Sigmoid colon (tissue), 7 donors: ENCODE measurements around the gene FHIP1B. TPM values are rescaled to one million over a fixed set of nuclear protein-coding genes. Genes with fewer than 3 reads are reported as not detected.

ENCODE experiments used
- DNase-seq: peaks from one replicate; pipeline ENCODE4 v3.0.0-alpha.2; 2019
- H3K27ac ChIP-seq, 4 donors: fragments of 200-600 bp; sonication (generic); one replicate each; pipeline ENCODE4 v1.5.1; 2016 to 2019; ENCODE audit warnings: mild to moderate bottlenecking in 1 of 4
- H3K27me3 ChIP-seq, 3 donors: fragments of 200-600 bp; sonication (generic); one replicate each; pipeline ENCODE4 v1.5.1; 2019; ENCODE audit warnings: mild to moderate bottlenecking in 1 of 3
- H3K36me3 ChIP-seq, 4 donors: fragments of 200-600 bp; sonication (generic); one replicate each; pipeline ENCODE4 v1.5.1; 2016 to 2019
- H3K4me1 ChIP-seq, 4 donors: fragments of 200-600 bp; sonication (generic); one replicate each; pipeline ENCODE4 v1.5.1; 2017 to 2019
- H3K4me3 ChIP-seq, 4 donors: fragments of 200-600 bp; sonication (generic); one replicate each; pipeline ENCODE4 v1.5.1; 2017 to 2019; ENCODE audit warnings: mild to moderate bottlenecking in 2 of 4, moderate library complexity in 1 of 4
- H3K9me3 ChIP-seq, 4 donors: fragments of 200-600 bp in 3 of 4; sonication (generic) in 3 of 4; one replicate each; pipeline versions ENCODE4 v1.5.1 to v1.6.1; 2013 to 2019
- EP300 ChIP-seq, 4 donors: sonication (generic); formaldehyde crosslinking; IDR thresholded peaks; one replicate each; pipeline ENCODE4 v1.6.1; 2017; ENCODE audit warnings: antibody characterized with exemption in 4 of 4
- POLR2A ChIP-seq, 2 donors: fragments of 450-650 bp; IDR thresholded peaks; one replicate each; pipeline ENCODE4 v1.6.1; 2016; ENCODE audit warnings: antibody characterized with exemption in 2 of 2, mild to moderate bottlenecking in 2 of 2, moderate library complexity in 2 of 2
- POLR2AphosphoS5 ChIP-seq, 4 donors: sonication (generic); formaldehyde crosslinking; IDR thresholded peaks; one replicate each; pipeline ENCODE4 v1.6.1; 2017; ENCODE audit warnings: antibody characterized with exemption in 4 of 4
- WGBS, 2 donors: extraction: QIAGEN DNeasy Blood & Tissue Kit; methylation state at CpG; one replicate each; pipeline ENCODE4 v1.1.7; 2013; 5-methylcytosine and 5-hydroxymethylcytosine counted together
- intact Hi-C: fragments of 100-400 bp; cut with DNase I; formaldehyde crosslinking; loops from one replicate; pipeline ENCODE4 v1.15.1; 2023
- polyA plus RNA-seq, 3 donors: library from polyadenylated mRNA; stranded (reverse); fragments of 200-250 nt; gene quantifications; one replicate each; pipeline ENCODE4 v1.2.3, GENCODE V29; 2013
- total RNA-seq, 4 donors: library from RNA; depleted of rRNA; stranded (reverse); fragments of >200 nt; gene quantifications; one replicate each; pipeline ENCODE4 v1.1.0, GENCODE V29; 2016
- TF ChIP-seq, protein P1 (sequence below), 4 experiments: fragments of 450-650 bp in 3 of 4; fragments of 200-600 bp in 1 of 4; IDR thresholded peaks; one replicate each; pipeline ENCODE4 v1.5.1; 2016 to 2019; ENCODE audit warnings: antibody characterized with exemption in 4 of 4, mild to moderate bottlenecking in 3 of 4, moderate library complexity in 2 of 4
- donor health status: healthy with polysubstance abuse.
- donor health status: Bipolar disorder and iron deficiency.
- donor health status: healthy.

FHIP1B gene
- total and polyA plus RNA-seq, 7 donors: 21.6 to 89.0 (median 49.2) TPM

DNA sequence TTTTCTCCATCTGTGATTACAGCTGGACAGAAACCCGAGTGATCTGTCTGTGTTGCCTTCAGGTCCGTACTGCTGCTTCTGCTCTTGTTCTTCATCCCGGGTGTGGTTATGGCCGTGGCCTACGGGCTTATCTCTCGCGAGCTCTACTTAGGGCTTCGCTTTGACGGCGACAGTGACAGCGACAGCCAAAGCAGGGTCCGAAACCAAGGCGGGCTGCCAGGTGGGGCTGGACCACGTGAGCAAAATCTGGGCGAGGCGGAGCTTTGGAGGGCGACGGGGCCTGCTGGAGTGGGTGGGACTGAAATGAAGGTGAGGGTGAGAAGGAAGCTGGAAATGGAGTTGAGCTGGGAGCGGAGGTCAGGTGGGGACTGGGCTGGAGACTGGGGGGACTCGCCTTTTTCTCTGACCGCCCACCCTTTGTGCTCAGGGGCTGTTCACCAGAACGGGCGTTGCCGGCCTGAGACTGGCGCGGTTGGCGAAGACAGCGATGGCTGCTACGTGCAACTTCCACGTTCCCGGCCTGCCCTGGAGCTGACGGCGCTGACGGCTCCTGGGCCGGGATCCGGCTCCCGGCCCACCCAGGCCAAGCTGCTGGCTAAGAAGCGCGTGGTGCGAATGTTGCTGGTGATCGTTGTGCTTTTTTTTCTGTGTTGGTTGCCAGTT, 36.3 kb upstream of the FHIP1B start:
- peak; percentile 57 for DNase-seq
- Histone ChIP-seq H3K36me3 (no peaks in the 10 kb centered on the region), H3K4me1 (peaks cover 0 to 6% (median 1%) of the 10 kb centered on the region in 4 donors), H3K4me3 (no peak overlapping the region), H3K27ac (no peak overlapping the region), H3K9me3 (no peaks in the 10 kb centered on the region), H3K27me3 (no peaks in the 10 kb centered on the region)
- intact Hi-C loops: no loop called here
- WGBS, 2 donors: 91 to 92% methylated on average over 41 of the region's 41 CpGs
- TF ChIP-seq POLR2A (IDR thresholded peaks at IDR 0.05) (no peak), EP300 (IDR thresholded peaks at IDR 0.05) (no peak), POLR2AphosphoS5 (IDR thresholded peaks at IDR 0.05) (no peak)
- TF ChIP-seq, protein P1, sequence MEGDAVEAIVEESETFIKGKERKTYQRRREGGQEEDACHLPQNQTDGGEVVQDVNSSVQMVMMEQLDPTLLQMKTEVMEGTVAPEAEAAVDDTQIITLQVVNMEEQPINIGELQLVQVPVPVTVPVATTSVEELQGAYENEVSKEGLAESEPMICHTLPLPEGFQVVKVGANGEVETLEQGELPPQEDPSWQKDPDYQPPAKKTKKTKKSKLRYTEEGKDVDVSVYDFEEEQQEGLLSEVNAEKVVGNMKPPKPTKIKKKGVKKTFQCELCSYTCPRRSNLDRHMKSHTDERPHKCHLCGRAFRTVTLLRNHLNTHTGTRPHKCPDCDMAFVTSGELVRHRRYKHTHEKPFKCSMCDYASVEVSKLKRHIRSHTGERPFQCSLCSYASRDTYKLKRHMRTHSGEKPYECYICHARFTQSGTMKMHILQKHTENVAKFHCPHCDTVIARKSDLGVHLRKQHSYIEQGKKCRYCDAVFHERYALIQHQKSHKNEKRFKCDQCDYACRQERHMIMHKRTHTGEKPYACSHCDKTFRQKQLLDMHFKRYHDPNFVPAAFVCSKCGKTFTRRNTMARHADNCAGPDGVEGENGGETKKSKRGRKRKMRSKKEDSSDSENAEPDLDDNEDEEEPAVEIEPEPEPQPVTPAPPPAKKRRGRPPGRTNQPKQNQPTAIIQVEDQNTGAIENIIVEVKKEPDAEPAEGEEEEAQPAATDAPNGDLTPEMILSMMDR (IDR thresholded peaks at IDR 0.05): no peak

DNA sequence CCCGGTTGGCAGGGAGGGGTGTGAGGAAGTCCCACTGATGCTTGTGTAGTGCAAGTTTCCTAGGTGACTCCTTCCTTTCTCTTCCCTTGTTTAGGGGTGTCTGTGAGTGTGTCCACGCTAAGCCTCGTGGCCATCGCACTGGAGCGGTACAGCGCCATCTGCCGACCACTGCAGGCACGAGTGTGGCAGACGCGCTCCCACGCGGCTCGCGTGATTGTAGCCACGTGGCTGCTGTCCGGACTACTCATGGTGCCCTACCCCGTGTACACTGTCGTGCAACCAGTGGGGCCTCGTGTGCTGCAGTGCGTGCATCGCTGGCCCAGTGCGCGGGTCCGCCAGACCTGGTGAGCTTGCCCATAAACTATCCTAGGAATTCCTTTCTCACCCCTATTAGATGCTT, 35.6 kb upstream of the FHIP1B start:
- intact Hi-C loops: no loop called here
- TF ChIP-seq, protein P1 (IDR thresholded peaks at IDR 0.05): no peak
- TF ChIP-seq POLR2A (IDR thresholded peaks at IDR 0.05) (no peak), POLR2AphosphoS5 (IDR thresholded peaks at IDR 0.05) (no peak), EP300 (IDR thresholded peaks at IDR 0.05) (no peak)
- WGBS, 2 donors: 91% methylated on average over 24 of the region's 24 CpGs
- Histone ChIP-seq H3K4me3 (no peak overlapping the region), H3K36me3 (no peaks in the 10 kb centered on the region), H3K27me3 (peaks cover 0 to 3% (median 0%) of the 10 kb centered on the region in 3 donors), H3K4me1 (peaks cover 0 to 6% (median 1%) of the 10 kb centered on the region in 4 donors), H3K27ac (no peak overlapping the region), H3K9me3 (no peaks in the 10 kb centered on the region)
- DNase-seq: peak; percentile 61

DNA sequence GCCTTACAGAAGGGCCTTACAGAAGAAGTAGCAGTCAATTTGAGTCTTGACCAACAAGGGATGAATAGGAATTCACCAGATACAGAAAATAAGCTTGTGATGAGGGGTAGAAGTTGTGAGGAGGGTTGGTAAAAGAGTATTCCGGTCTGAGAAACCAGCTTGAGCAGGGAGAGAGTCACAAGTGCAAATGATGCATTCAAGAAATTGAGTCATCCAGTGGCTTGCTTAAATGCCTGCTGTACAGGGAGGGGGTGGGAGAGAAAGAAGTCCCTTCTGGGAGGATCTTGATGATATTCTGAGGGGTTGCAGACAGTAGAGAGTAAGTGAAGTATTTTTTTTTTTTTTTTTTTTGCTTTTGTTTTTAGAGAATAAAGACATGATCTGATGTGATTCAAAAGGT, 34.4 kb upstream of the FHIP1B start:
- DNase-seq: no peak
- Histone ChIP-seq H3K4me3 (no peak overlapping the region), H3K27ac (no peak overlapping the region), H3K4me1 (peaks cover 0 to 6% (median 1%) of the 10 kb centered on the region in 4 donors), H3K27me3 (peaks cover 0 to 4% (median 0%) of the 10 kb centered on the region in 3 donors), H3K36me3 (no peaks in the 10 kb centered on the region), H3K9me3 (no peaks in the 10 kb centered on the region)
- TF ChIP-seq EP300 (IDR thresholded peaks at IDR 0.05) (no peak), POLR2AphosphoS5 (IDR thresholded peaks at IDR 0.05) (no peak), POLR2A (IDR thresholded peaks at IDR 0.05) (no peak)
- TF ChIP-seq, protein P1 (IDR thresholded peaks at IDR 0.05): no peak
- 73 to 87% methylated on average over 1 of the region's 1 CpG for WGBS, 2 donors
- intact Hi-C loops: no loop called here

DNA sequence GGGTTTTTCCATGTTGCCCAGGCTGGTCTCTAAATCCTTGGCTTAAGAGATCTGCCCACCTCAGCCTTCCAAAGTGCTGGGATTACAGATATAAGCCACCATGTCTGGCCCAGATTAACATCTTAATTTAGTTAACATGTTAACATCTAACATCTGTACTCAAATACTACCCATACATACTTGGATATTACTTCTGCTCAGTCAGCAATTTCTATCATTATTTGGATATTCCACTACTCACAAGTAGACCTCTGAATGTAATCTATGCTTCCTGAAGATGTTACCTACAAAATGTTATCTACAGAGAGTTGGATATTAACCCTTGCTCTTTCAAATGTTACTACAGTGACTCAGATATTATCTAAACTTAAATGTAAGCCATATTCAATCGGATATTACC, 29.2 kb upstream of the FHIP1B start:
- Histone ChIP-seq H3K27me3 (peaks cover 9 to 28% (median 22%) of the 10 kb centered on the region in 3 donors), H3K36me3 (no peaks in the 10 kb centered on the region), H3K27ac (no peak overlapping the region), H3K9me3 (no peaks in the 10 kb centered on the region), H3K4me1 (peaks cover 0 to 14% (median 14%) of the 10 kb centered on the region in 4 donors), H3K4me3 (no peak overlapping the region)
- intact Hi-C loops: no loop called here
- TF ChIP-seq POLR2AphosphoS5 (IDR thresholded peaks at IDR 0.05) (no peak), EP300 (IDR thresholded peaks at IDR 0.05) (no peak), POLR2A (IDR thresholded peaks at IDR 0.05) (no peak)
- TF ChIP-seq, protein P1 (IDR thresholded peaks at IDR 0.05): no peak
- 94 to 98% methylated on average over 1 of the region's 1 CpG for WGBS, 2 donors
- DNase-seq: no peak
